K562 (cell line): ENCODE data around the gene PLTP. TPM values are rescaled to one million over a fixed set of nuclear protein-coding genes. Genes with fewer than 3 reads are reported as not detected.

Experiments used
- CBX8 ChIP-seq: fragments of 200-600 bp; sonication (generic); IDR thresholded peaks from 2 replicates; pipeline ENCODE4 v1.6.1; 2012; ENCODE audit warnings: borderline replicate concordance, mixed run types, low read depth, mild to moderate bottlenecking, moderate library complexity, mixed read lengths, low read length, control low read depth, inconsistent platforms; ENCODE audit not compliant: poor library complexity, severe bottlenecking; ENCODE audit errors: extremely low read depth
- CC2D1A ChIP-seq: fragments of 450-650 bp; IDR thresholded peaks from 2 replicates; pipeline ENCODE4 v1.6.1; 2017; ENCODE audit warnings: mild to moderate bottlenecking
- CHD2 ChIP-seq: IDR thresholded peaks from 2 replicates; pipeline ENCODE4 v1.6.1; 2011; ENCODE audit warnings: low read depth, low read length
- ESRRA ChIP-seq: fragments of 450-650 bp; IDR thresholded peaks from 2 replicates; pipeline ENCODE4 v1.6.1; 2014; ENCODE audit warnings: low read depth, mild to moderate bottlenecking, moderate library complexity, borderline replicate concordance
- FOS ChIP-seq: IDR thresholded peaks from 3 replicates; pipeline ENCODE4 v1.6.1; 2011; ENCODE audit not compliant: insufficient read length; ENCODE audit errors: extremely low read depth
- HMBOX1 ChIP-seq: sonication (generic); IDR thresholded peaks from 2 replicates; pipeline ENCODE4 v1.6.1; 2016
- KLF16 ChIP-seq: IDR thresholded peaks from 2 replicates; pipeline ENCODE4 v1.6.1; 2016; ENCODE audit warnings: antibody characterized with exemption
- NEUROD1 ChIP-seq: fragments of 150-350 bp; IDR thresholded peaks from 2 replicates; pipeline ENCODE4 v1.6.1; 2014; ENCODE audit warnings: borderline replicate concordance, low read length, low read depth; ENCODE audit not compliant: partially characterized antibody
- PHB2 ChIP-seq: fragments of 450-650 bp; IDR thresholded peaks from 2 replicates; pipeline ENCODE4 v1.6.1; 2017; ENCODE audit warnings: low read depth
- ZBTB11 ChIP-seq, 3 experiments: fragments of 200-800 bp in 1 of 3; fragments of 250-450 bp in 1 of 3; fragments of 450-650 bp in 1 of 3; sonication (Bioruptor Pico) in 1 of 3; sonication (Bioruptor generic) in 1 of 3; formaldehyde crosslinking in 1 of 3; IDR thresholded peaks; 2 replicates each; pipeline versions ENCODE4 v1.6.1 to v1.8.0; 2016 to 2022; ENCODE audit warnings: mild to moderate bottlenecking in 2 of 3, missing genetic modification characterization in 2 of 3, missing compliant biosample characterization in 1 of 3, moderate library complexity in 1 of 3
- ZNF121 ChIP-seq: sonication (generic); formaldehyde crosslinking; conservative IDR thresholded peaks from 2 replicates; pipeline ENCODE4 v1.8.0; 2022; ENCODE audit warnings: missing genetic modification reagents
- ZNF23 ChIP-seq: fragments of 250-450 bp; sonication (Bioruptor Pico); IDR thresholded peaks from 2 replicates; pipeline ENCODE4 v1.4.0; 2020; ENCODE audit warnings: mild to moderate bottlenecking
- ZNF79 ChIP-seq: fragments of 250-450 bp; sonication (Bioruptor Pico); IDR thresholded peaks from 2 replicates; pipeline ENCODE4 v1.4.0; 2020; ENCODE audit warnings: low read depth, mild to moderate bottlenecking, moderate library complexity
- polyA plus RNA-seq, 8 experiments: library from polyadenylated mRNA; depleted of rRNA in 4 of 8; stranded (reverse) in 5 of 8; unstranded in 3 of 8; fragments of >200 nt; fragmentation: Nextera tagmentation in 2 of 8; fragmentation: Illumina TruSeq in 1 of 8; extraction: Ambion mirVana in 2 of 8; extraction: Trizol in 1 of 8; gene quantifications; 2 replicates each; pipeline versions ENCODE4 v1.2.1 to v1.2.3, GENCODE V29; 2011 to 2014; ENCODE audit warnings: inconsistent platforms in 1 of 8, missing spikeins in 1 of 8
- total RNA-seq, 7 experiments: library from RNA; depleted of rRNA in 6 of 7; stranded (reverse); fragments of >200 nt in 6 of 7; fragmentation: Illumina TruSeq in 2 of 7; extraction: Trizol in 2 of 7; gene quantifications; 2 replicates each; pipeline versions ENCODE4 v1.2.1 to v1.2.3, GENCODE V29; 2011 to 2021; ENCODE audit warnings: low replicate concordance in 1 of 7
- TF ChIP-seq, protein P1 (sequence below), 2 experiments: fragments of 200-800 bp in 1 of 2; sonication (Bioruptor generic) in 1 of 2; sonication (generic) in 1 of 2; formaldehyde crosslinking in 1 of 2; IDR thresholded peaks in 1 of 2; conservative IDR thresholded peaks in 1 of 2; 2 replicates each; pipeline versions ENCODE4 v1.5.0 to v1.6.1; 2016 to 2020; ENCODE audit warnings: missing compliant biosample characterization in 1 of 2, missing genetic modification characterization in 1 of 2, missing genetic modification reagents in 1 of 2
- TF ChIP-seq, protein P2 (sequence below): fragments of 250-450 bp; sonication (Bioruptor Pico); IDR thresholded peaks from 2 replicates; pipeline ENCODE4 v1.4.0; 2020; ENCODE audit warnings: mild to moderate bottlenecking, moderate library complexity
- TF ChIP-seq, protein P3 (sequence below), 2 experiments: fragments of 250-450 bp in 1 of 2; fragments of 450-650 bp in 1 of 2; sonication (Bioruptor Pico) in 1 of 2; IDR thresholded peaks; 2 replicates each; pipeline versions ENCODE4 v1.6.1 to v1.8.0; 2016 to 2021; ENCODE audit warnings: mild to moderate bottlenecking in 2 of 2, moderate library complexity in 2 of 2, missing compliant biosample characterization in 1 of 2, missing genetic modification characterization in 1 of 2

Gene PLTP
- total and polyA plus RNA-seq, 9 of the 15 experiments (the other 6 are each of a cell fraction or from before 2014, with no cell fraction given), result 2.8 to 29.3 (median 17.6) TPM

GRCh38 chr20:45890985-45891983 lies 20.7 kb downstream of the PLTP start, which contains the start of the genes CTSA and NEURL2 (continued):
- TF ChIP-seq CHD2, result peak; percentile 4; the same call in 1 of the 2 replicates
- TF ChIP-seq CC2D1A, result 0 out of 2 replicates have a peak, but pooled peaks have one; percentile 22
- TF ChIP-seq, protein P1, sequence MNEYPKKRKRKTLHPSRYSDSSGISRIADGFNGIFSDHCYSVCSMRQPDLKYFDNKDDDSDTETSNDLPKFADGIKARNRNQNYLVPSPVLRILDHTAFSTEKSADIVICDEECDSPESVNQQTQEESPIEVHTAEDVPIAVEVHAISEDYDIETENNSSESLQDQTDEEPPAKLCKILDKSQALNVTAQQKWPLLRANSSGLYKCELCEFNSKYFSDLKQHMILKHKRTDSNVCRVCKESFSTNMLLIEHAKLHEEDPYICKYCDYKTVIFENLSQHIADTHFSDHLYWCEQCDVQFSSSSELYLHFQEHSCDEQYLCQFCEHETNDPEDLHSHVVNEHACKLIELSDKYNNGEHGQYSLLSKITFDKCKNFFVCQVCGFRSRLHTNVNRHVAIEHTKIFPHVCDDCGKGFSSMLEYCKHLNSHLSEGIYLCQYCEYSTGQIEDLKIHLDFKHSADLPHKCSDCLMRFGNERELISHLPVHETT (CRISPR knock-in tag; conservative IDR thresholded peaks at IDR 0.05 in 1 of 2, IDR thresholded peaks at IDR 0.05 in 1 of 2), result peak in 1 of 2 experiments; percentile 64; a peak in 1 of 4 replicates
- no peak for TF ChIP-seq ZBTB11 (CRISPR knock-in tag; IDR thresholded peaks at IDR 0.05)
- no peak for TF ChIP-seq PHB2
- TF ChIP-seq ZNF121 (CRISPR knock-in tag), result no peak
- TF ChIP-seq ESRRA, result peak; percentile 88
- peak; percentile 79 for TF ChIP-seq FOS
- peak; percentile 46; the same call in 1 of the 2 replicates for TF ChIP-seq KLF16
- TF ChIP-seq HMBOX1, result no peak
- no peak for TF ChIP-seq ZNF79
- TF ChIP-seq CBX8, result no peak
- TF ChIP-seq NEUROD1, result no peak
- TF ChIP-seq, protein P2, sequence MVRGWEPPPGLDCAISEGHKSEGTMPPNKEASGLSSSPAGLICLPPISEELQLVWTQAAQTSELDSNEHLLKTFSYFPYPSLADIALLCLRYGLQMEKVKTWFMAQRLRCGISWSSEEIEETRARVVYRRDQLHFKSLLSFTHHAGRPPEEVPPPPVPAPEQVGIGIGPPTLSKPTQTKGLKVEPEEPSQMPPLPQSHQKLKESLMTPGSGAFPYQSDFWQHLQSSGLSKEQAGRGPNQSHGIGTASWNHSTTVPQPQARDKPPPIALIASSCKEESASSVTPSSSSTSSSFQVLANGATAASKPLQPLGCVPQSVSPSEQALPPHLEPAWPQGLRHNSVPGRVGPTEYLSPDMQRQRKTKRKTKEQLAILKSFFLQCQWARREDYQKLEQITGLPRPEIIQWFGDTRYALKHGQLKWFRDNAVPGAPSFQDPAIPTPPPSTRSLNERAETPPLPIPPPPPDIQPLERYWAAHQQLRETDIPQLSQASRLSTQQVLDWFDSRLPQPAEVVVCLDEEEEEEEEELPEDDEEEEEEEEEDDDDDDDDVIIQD, result no peak
- TF ChIP-seq, protein P3, sequence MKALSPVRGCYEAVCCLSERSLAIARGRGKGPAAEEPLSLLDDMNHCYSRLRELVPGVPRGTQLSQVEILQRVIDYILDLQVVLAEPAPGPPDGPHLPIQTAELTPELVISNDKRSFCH (CRISPR knock-in tag; IDR thresholded peaks at IDR 0.05), result no peak
- TF ChIP-seq, protein P3 (tag; IDR thresholded peaks at IDR 0.05), result peak; percentile 59; the same call in 1 of the 2 replicates
- no peak for TF ChIP-seq ZNF23 (CRISPR knock-in tag)
